ENCODE results near the gene TMEM35B.
"Not testable (repeated sequence)": the region's sequence is repeated elsewhere in the genome, so short reads cannot be mapped to it uniquely, and the experiment has no call there.

TMEM35B gene

GRCh38 chr1:34984793-34985608, at the start of gene TMEM35B:
TMEM35B (minus strand) TSS chr1:34985347; CDS start chr1:34985305, 42 bp downstream.
- no peak for DNase-seq

- DNase-seq: no peak
Measured at GRCh38 chr1:35033346-35033745, 48.2 kb upstream of the TMEM35B start.

- DNase-seq: no peak
Measured at GRCh38 chr1:35032384-35032739, 47.2 kb upstream of the TMEM35B start.

GRCh38 chr1:35030756-35031446, 45.8 kb upstream of the TMEM35B start:
- no peak for DNase-seq

GRCh38 chr1:35030338-35030737, 45.2 kb upstream of the TMEM35B start:
- no peak for DNase-seq

- no peak for DNase-seq
Measured at GRCh38 chr1:35029761-35030160, 44.6 kb upstream of the TMEM35B start.

GRCh38 chr1:35016406-35016805, 31.3 kb upstream of the TMEM35B start:
- DNase-seq: no peak

- no peak for DNase-seq
Measured at GRCh38 chr1:35014486-35014885, 29.3 kb upstream of the TMEM35B start.

- DNase-seq: no peak
Measured at GRCh38 chr1:35005711-35006110, 20.6 kb upstream of the TMEM35B start.

GRCh38 chr1:35001743-35002142, 16.6 kb upstream of the TMEM35B start:
- no peak for DNase-seq

GRCh38 chr1:34994878-34995277, 9.7 kb upstream of the TMEM35B start:
- DNase-seq: no peak

GRCh38 chr1:34988581-34988980, 3.4 kb upstream of the TMEM35B start:
- no peak for DNase-seq

GRCh38 chr1:34988147-34988546, 3.0 kb upstream of the TMEM35B start:
- DNase-seq: no peak

- no peak for DNase-seq
Measured at GRCh38 chr1:34987018-34987417, 1.9 kb upstream of the TMEM35B start.

GRCh38 chr1:34985609-34985904, 410 bp upstream of the TMEM35B start:
- not testable (repeated sequence) for DNase-seq

GRCh38 chr1:34984435-34984792, 733 bp downstream of the TMEM35B start:
- DNase-seq: no peak

- no peak for DNase-seq
Measured at GRCh38 chr1:34983700-34984355, 1.3 kb downstream of the TMEM35B start.

- DNase-seq: no peak
Measured at GRCh38 chr1:34982820-34983376, 2.2 kb downstream of the TMEM35B start.

GRCh38 chr1:34980715-34981114, 4.4 kb downstream of the TMEM35B start:
- DNase-seq: no peak

- no peak for DNase-seq
Measured at GRCh38 chr1:34978921-34979320, 6.2 kb downstream of the TMEM35B start.

- no peak for DNase-seq
Measured at GRCh38 chr1:34977858-34978257, 7.3 kb downstream of the TMEM35B start.

- no peak for DNase-seq
Measured at GRCh38 chr1:34977210-34977471, 8.0 kb downstream of the TMEM35B start.

- DNase-seq: no peak
Measured at GRCh38 chr1:34976384-34977209, 8.6 kb downstream of the TMEM35B start.

Data from NCI-H1436 treated with DMSO at 0.1 percent for 48 hours (cell line).